Choroid plexus epithelial cell (primary cell): Measurements from ENCODE around the gene PTGFRN.
"Not testable (repeated sequence)": the region's sequence is repeated elsewhere in the genome, so short reads cannot be mapped to it uniquely, and the experiment has no call there.

ENCODE experiments used
- DNase-seq: peaks from one replicate; pipeline ENCODE4 v3.0.0-alpha.2; 2010; ENCODE audit warnings: low read depth
- H3K4me3 ChIP-seq: 2 replicates; pipeline ENCODE4 v1.5.1; 2011; ENCODE audit warnings: low read depth, mild to moderate bottlenecking, control low read depth, low read length, moderate library complexity
- CTCF ChIP-seq: conservative IDR thresholded peaks from 2 replicates; pipeline ENCODE4 v1.5.1; 2011; ENCODE audit warnings: low read depth, mild to moderate bottlenecking, control low read depth, inconsistent platforms, low read length, moderate library complexity

Gene PTGFRN

GRCh38 chr1:116873680-116874271 lies 35.9 kb upstream of the PTGFRN start:
- no peak for DNase-seq
- TF ChIP-seq CTCF = no peak
- H3K4me3 ChIP-seq = no peak overlapping the region

- DNase-seq = peak; percentile 61
- H3K4me3 ChIP-seq = no peak overlapping the region
- no peak for TF ChIP-seq CTCF
These were observed 34.9 kb upstream of the PTGFRN start for GRCh38 chr1:116874733-116875249.

- no peak for DNase-seq
- TF ChIP-seq CTCF = no peak
- H3K4me3 ChIP-seq = no peak overlapping the region
These were observed 34.3 kb upstream of the PTGFRN start for GRCh38 chr1:116875391-116875790.

GRCh38 chr1:116875946-116876345 lies 33.8 kb upstream of the PTGFRN start:
- not testable (repeated sequence) for H3K4me3 ChIP-seq

GRCh38 chr1:116877141-116877818 lies 32.4 kb upstream of the PTGFRN start:
- no peak overlapping the region for H3K4me3 ChIP-seq
- DNase-seq = no peak
- no peak for TF ChIP-seq CTCF

More at GRCh38 chr1:116875946-116876345, 33.8 kb upstream of the PTGFRN start:
- DNase-seq = not testable (repeated sequence)

GRCh38 chr1:116878804-116879477 lies 30.8 kb upstream of the PTGFRN start:
- no peak for TF ChIP-seq CTCF
- H3K4me3 ChIP-seq = peak overlapping the region; percentile 13
- DNase-seq = peak; percentile 53

- no peak overlapping the region for H3K4me3 ChIP-seq
- TF ChIP-seq CTCF = no peak
- no peak for DNase-seq
These were observed 30.1 kb upstream of the PTGFRN start for GRCh38 chr1:116879478-116880133.
